Fibroblast of skin of scalp (primary cell): Measurements from ENCODE around the gene ZNF605.
"Not testable (repeated sequence)": the region's sequence is repeated elsewhere in the genome, so short reads cannot be mapped to it uniquely, and the experiment has no call there.

Source experiments
- DNase-seq: peaks from one replicate; pipeline ENCODE4 v3.0.0-alpha.2; 2013

ZNF605 gene

DNA sequence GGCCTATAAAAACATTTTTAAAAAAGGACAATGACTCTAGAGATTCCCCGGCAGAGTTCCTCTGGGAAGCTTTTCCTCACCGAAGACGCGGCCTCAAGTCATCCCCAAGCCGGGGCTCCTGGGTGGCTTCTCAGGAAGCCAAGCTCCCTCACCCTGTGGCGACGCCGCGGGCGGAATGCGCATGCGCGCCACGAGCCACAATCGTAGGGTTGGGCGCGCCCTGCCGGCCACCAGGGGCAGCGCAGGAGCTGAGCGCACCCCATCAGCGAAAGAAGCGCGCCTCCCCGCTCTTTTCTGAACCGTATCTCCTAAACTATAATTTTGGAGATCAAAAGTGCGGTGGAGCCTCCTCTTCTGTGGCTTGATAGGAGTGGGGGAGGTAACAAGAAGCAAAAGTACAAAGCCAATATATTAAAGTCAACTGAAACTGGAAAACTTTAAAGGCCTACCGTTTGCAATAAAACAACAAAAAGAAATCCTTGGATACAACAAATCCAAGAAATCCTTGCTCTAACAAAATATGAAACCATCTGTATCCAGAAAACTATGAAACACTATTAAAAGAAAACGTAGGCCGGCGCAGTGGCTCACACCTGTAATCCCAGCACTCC is 51.3 kb downstream of the ZNF605 start:
- DNase-seq, result peak; percentile 18

GRCh38 chr12:132899033-132899432 is 57.1 kb downstream of the ZNF605 start:
- no peak for DNase-seq

GRCh38 chr12:132888852-132889251 is 67.3 kb downstream of the ZNF605 start:
- no peak for DNase-seq

- DNase-seq, result peak; percentile 98
These were observed 68.4 kb downstream of the ZNF605 start, which contains the start of gene CHFR for GRCh38 chr12:132887513-132888351. Gene CHFR (minus strand): TSS chr12:132887605. CDS start chr12:132887328, 277 bp downstream.

DNA sequence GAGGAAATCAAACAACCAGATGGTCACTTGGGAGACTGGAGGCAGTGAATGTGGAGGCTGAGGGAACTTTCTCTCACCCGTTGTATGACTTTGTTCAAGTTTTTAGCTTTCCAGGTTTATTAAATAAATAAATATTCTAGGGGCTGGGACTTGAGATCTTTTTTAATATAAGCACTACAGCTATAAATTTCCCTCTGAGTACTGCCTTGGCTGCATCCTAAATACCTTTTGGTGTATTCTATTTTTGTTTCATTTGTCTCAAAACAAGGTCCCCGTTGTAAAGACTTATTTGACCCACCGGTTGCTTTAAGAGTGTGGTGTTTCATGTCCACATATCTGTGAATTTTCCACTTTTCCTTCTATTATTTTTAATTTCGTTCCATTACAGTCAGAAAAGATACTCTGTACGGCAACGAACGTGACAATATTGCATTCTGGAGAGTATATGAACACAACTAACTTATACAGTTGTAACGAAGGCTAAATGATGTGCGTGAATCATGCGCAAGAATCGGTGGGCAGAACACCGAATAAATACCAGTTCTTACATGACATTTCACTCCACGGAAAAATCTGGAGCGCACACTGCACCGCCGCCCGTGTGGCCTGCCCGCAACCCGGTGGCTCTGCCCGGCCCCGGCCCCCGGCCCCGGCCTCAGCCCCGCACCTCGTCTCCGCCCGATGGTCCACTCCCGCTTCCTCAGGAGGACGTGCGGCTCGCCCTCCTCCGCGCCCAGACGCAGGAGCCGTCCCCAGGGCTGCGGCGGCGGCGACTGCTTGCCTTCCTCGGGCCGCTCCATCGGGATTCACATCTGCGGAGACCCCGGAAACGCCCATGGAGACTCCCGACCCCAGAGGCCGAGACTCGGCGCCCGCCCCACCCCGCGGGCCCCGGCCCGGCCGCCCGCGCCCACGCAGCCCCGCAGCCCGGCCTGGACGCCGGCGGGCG is 69.3 kb downstream of the ZNF605 start:
- DNase-seq, result no peak

GRCh38 chr12:132881818-132882217 is 74.3 kb downstream of the ZNF605 start:
- peak; percentile 8 for DNase-seq

- not testable (repeated sequence) for DNase-seq
These were observed 81.5 kb downstream of the ZNF605 start for GRCh38 chr12:132874620-132875019.

DNA sequence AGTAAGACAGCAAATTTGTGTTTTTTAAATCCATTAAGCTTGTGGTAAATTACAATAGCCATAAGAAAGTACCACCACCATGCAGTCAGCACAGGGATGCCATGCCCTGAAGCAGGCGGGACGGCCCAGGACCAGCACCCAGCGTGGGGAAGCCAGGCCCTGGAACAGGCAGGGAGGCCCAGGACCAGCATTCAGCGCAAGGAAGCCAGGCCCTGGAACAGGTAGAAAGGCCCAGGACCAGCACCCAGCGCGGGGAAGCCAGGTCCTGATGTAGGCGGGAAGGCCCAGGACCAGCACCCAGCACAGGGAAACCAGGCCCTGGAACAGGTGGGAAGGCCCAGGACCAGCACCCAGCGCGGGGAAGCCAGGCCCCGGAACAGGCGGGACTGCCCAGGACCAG is 81.9 kb downstream of the ZNF605 start:
- DNase-seq, result no peak

GRCh38 chr12:132873724-132874123 is 82.4 kb downstream of the ZNF605 start:
- no peak for DNase-seq

DNA sequence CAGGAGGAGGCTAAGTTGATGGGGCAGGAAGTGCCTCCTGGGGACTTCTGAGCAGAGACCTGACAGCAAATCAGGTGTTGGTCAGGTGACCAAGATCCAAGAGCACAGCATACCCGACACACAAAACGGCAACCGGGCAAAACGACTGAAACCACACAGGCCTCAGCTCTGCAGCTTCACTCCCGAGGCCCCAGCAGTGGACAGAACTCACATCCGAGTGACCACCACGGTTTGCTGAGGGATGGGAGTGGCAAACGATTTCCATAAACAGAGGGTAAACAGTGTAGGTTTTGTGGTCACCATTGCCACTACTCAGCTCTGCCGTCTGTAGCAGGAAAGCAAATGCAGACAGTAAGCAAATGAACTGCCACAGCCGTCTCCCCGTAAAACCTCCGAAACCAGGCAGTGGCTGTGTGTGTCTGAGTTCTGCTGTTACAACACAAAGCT is 83.1 kb downstream of the ZNF605 start:
- no peak for DNase-seq

DNA sequence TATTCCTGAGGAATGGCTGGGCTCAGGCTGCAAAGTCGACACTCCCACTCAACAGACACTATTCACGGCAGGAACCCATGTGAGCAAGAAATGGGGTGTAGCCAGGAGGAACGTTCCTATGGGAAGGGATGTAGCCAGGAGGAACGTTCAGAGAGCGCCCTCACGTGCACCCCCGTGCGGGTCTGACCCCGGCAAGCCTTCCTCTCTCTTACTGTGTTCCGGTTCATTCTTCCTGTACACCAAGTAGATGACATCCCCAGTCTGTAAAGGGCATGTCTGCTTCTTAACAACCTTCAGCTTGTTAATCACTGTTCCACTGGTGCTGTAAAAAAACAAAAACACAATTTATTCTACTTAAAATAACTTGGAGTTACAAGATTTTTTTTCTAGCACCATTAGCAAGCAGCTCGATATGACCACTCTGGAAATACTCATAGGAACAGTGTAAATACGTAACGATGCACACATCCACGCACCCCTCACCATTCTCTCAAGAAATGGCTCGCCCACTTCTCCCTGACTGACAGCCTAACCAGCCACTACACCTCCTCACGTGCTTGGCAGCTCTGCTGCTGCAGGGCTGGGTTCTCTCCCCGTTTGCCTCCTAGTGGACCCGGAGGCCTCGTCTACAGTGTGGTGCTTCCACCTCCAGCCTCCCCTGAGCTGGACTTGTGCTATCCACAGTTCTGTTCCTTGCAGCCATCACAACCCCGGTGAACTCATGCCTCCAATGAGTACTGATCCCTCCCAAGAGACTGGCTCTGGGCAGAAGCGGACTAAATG is 83.8 kb downstream of the ZNF605 start:
- no peak for DNase-seq

- no peak for DNase-seq
These were observed 86.6 kb downstream of the ZNF605 start for GRCh38 chr12:132869551-132869950.
